ENCODE measurements around the gene TP53BP2. TPM values are rescaled to one million over a fixed set of nuclear protein-coding genes. Genes with fewer than 3 reads are reported as not detected.
A peak's percentile ranks its signal among the peaks of the same experiment; 100 is the strongest.
"Not testable (repeated sequence)": the region's sequence is repeated elsewhere in the genome, so short reads cannot be mapped to it uniquely, and the experiment has no call there.

TP53BP2 gene
- total RNA-seq, 2 donors from 2014 or later = 63.1 to 88.9 TPM

DNA sequence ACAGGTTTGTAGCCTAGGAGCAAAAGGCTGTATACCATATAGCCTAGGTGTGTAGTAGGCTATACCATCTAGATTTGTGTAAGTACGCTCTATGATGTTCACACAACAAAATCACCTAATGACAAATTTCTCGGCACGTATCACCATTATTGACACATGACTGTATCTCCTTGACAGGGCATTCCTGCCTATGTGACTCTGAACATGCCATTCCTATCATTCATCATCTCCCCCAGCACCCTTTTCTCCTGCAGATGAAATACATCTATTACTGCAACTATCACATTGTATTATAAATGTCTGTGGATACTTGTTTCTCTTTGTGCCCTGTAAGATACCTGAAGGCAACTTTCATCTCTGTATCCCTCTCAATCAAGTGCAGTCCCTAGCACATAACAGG is 29.9 kb downstream of the TP53BP2 start:
- Histone ChIP-seq H3K9me3 (no peaks in the 10 kb centered on the region), H3K27me3 (replicated peaks; ENCODE audit: insufficient read depth) (no peaks in the 10 kb centered on the region), H3K27ac (no peak overlapping the region), H3K4me3 (no peak overlapping the region), H3K4me1 (ENCODE audit: control insufficient read depth in 1 of 2, low read depth in 2 of 2) (peaks cover 21 to 36% of the 10 kb centered on the region in 2 donors), H3K36me3 (peaks cover 19% of the 10 kb centered on the region)
- DNase-seq (ENCODE audit: low spot score) = no peak
- no peak for ATAC-seq (ENCODE audit: insufficient number of reproducible peaks, low FRiP score, low read depth)
- TF ChIP-seq, protein P1, sequence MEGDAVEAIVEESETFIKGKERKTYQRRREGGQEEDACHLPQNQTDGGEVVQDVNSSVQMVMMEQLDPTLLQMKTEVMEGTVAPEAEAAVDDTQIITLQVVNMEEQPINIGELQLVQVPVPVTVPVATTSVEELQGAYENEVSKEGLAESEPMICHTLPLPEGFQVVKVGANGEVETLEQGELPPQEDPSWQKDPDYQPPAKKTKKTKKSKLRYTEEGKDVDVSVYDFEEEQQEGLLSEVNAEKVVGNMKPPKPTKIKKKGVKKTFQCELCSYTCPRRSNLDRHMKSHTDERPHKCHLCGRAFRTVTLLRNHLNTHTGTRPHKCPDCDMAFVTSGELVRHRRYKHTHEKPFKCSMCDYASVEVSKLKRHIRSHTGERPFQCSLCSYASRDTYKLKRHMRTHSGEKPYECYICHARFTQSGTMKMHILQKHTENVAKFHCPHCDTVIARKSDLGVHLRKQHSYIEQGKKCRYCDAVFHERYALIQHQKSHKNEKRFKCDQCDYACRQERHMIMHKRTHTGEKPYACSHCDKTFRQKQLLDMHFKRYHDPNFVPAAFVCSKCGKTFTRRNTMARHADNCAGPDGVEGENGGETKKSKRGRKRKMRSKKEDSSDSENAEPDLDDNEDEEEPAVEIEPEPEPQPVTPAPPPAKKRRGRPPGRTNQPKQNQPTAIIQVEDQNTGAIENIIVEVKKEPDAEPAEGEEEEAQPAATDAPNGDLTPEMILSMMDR (IDR thresholded peaks at IDR 0.05) = no peak

DNA sequence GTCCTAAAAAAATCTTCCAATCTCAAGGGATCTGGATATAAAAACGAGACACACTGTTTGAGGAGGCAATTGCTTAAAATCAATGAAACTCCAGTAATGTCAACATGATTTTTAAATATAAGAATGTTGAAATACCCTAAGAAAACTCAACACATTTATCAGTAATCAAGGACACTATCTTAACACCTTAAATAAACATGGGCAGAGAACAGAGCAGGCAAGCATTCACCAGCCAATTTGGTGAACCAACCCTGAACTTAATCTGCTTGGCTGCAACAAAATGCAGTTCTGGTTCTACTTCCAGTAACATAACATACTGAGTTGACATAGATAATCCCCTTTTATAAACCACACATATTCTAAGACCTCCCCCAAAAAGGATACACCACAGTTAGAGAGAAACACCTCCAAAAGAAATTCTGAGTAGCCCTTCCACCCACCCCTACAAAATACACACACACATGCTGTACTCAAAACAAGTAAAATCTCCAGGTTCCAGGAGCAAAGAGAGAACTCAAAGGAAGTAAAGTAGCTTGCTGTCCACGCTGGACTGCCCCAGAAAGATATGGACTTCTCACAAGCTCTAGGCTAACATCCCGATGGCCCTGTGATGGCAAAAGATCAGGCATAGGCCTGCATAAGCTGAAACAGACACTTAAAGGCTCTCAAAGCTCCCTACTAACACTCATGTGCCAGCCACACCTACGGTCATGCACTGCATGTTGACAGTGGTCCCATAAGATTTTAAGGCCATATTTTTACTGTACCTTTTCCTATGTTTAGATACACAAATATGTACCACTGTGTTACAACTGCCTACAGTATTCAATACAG is 30.5 kb downstream of the TP53BP2 start:
- no peaks in the 10 kb centered on the region for H3K9me3 ChIP-seq
- TF ChIP-seq, protein P1 (IDR thresholded peaks at IDR 0.05) = no peak
- H3K27me3 ChIP-seq (replicated peaks; ENCODE audit: insufficient read depth) = no peaks in the 10 kb centered on the region
- ATAC-seq (ENCODE audit: insufficient number of reproducible peaks, low FRiP score, low read depth) (no peak), DNase-seq (ENCODE audit: low spot score) (no peak)
- H3K4me3 ChIP-seq = no peak overlapping the region
- peaks cover 19% of the 10 kb centered on the region for H3K36me3 ChIP-seq
- peaks cover 15 to 30% of the 10 kb centered on the region in 2 donors for H3K4me1 ChIP-seq (ENCODE audit: control insufficient read depth in 1 of 2, low read depth in 2 of 2)
- no peak overlapping the region for H3K27ac ChIP-seq

DNA sequence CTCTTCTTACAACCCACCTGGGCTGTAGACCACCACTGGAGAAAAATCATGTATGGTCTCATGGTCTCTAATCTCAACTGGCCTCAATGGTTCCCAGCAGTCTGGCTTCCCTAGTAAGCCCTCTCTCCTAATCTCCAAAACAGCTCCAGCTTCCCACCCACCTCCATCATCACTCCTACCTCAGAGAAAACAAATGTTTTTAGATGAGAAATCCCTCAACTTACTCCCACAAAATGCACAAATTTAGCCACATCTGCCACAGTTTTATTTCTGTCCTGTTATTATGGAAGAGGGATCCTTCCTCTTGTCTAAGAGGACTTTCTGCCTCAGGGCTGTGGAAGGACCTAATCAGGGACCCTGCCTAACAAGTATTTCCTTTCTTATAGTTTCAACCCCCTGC is 32.1 kb downstream of the TP53BP2 start:
- peaks cover 19% of the 10 kb centered on the region for H3K36me3 ChIP-seq
- no peaks in the 10 kb centered on the region for H3K27me3 ChIP-seq (replicated peaks; ENCODE audit: insufficient read depth)
- no peaks in the 10 kb centered on the region for H3K9me3 ChIP-seq
- H3K4me3 ChIP-seq = no peak overlapping the region
- ATAC-seq (ENCODE audit: insufficient number of reproducible peaks, low FRiP score, low read depth) (no peak), DNase-seq (ENCODE audit: low spot score) (no peak)
- peaks cover 7 to 21% of the 10 kb centered on the region in 2 donors for H3K4me1 ChIP-seq (ENCODE audit: control insufficient read depth in 1 of 2, low read depth in 2 of 2)
- TF ChIP-seq, protein P1 (IDR thresholded peaks at IDR 0.05) = no peak
- H3K27ac ChIP-seq = no peak overlapping the region

DNA sequence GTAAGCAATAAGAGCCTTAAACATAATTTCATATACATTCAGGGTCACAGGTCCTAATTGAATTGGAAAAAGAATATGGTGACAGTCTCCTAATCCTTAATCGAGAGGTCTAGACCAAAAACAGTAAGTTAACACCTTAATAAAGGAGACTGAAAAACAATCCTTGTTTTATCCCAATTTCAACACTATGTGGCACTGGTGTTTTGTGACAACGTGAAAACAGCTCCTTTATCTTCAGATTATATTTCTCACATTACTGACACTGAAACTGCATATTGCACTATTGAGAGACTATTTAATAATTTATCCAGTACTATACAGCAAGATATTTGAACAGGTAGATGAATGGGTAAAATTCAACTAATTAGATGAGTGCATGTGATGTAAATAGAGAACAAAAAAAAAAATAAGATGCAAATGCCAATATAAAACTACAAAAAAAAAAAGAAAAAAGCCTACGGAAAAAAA is 34.1 kb downstream of the TP53BP2 start:
- H3K4me3 ChIP-seq = no peak overlapping the region
- H3K4me1 ChIP-seq (ENCODE audit: control insufficient read depth in 1 of 2, low read depth in 2 of 2) = peaks cover 7 to 18% of the 10 kb centered on the region in 2 donors
- no peaks in the 10 kb centered on the region for H3K27me3 ChIP-seq (replicated peaks; ENCODE audit: insufficient read depth)
- no peak overlapping the region for H3K27ac ChIP-seq
- peaks cover 24% of the 10 kb centered on the region for H3K36me3 ChIP-seq
- H3K9me3 ChIP-seq = no peaks in the 10 kb centered on the region
- DNase-seq (ENCODE audit: low spot score) (no peak), ATAC-seq (ENCODE audit: insufficient number of reproducible peaks, low FRiP score, low read depth) (no peak)
- TF ChIP-seq, protein P1 (IDR thresholded peaks at IDR 0.05) = peak; percentile 48

DNA sequence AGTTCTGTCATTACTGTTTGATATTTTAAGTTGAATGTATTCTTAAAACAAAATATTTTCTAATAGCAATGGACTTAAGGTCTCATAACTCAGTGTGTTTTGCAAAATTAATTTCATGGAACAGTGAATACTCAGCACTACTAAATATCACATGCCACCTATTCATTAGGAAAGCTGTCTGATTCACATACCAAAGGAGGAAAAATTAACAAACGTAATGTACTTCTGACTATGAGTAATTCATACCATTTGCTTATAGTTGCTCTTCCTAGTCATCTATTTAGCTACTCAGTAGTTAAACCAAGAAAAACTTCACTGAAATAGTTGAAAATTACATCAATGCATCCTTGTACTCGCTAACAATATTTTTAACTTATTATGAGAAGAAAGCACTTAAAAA is 35.2 kb downstream of the TP53BP2 start:
- TF ChIP-seq, protein P1 (IDR thresholded peaks at IDR 0.05) = no peak
- ATAC-seq (ENCODE audit: insufficient number of reproducible peaks, low FRiP score, low read depth) = no peak
- Histone ChIP-seq H3K4me3 (no peak overlapping the region), H3K4me1 (ENCODE audit: control insufficient read depth in 1 of 2, low read depth in 2 of 2) (peaks cover 2 to 7% of the 10 kb centered on the region in 2 donors), H3K27ac (no peak overlapping the region), H3K9me3 (no peaks in the 10 kb centered on the region), H3K36me3 (peaks cover 32% of the 10 kb centered on the region), H3K27me3 (replicated peaks; ENCODE audit: insufficient read depth) (no peaks in the 10 kb centered on the region)
- no peak for DNase-seq (ENCODE audit: low spot score)

DNA sequence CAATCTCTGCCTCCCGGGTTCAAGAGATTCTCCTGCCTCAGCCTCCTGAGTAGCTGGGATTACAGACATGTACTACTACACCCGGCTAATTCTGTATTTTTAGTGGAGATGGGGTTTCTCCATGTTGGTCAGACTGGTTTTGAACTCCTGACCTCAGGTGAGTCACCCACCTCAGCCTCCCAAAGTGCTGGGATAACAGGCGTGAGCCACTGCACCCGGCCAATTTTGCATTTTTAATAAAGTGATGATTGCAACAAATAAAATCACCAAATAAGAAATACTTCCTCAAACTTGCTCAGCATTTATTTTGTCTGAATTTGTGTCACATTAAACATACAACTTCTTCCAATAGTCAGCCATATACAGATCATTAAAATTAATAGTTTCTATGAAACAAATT is 35.8 kb downstream of the TP53BP2 start:
- H3K4me1 ChIP-seq (ENCODE audit: control insufficient read depth in 1 of 2, low read depth in 2 of 2); H3K27me3 ChIP-seq (replicated peaks; ENCODE audit: insufficient read depth); H3K4me3 ChIP-seq; DNase-seq (ENCODE audit: low spot score); H3K9me3 ChIP-seq; ATAC-seq (ENCODE audit: insufficient number of reproducible peaks, low FRiP score, low read depth); H3K27ac ChIP-seq: not testable (repeated sequence)
- H3K36me3 ChIP-seq = peaks cover 32% of the 10 kb centered on the region

Data from thoracic aorta (tissue), 2 donors.